Astrocyte of the spinal cord (primary cell): Measurements from ENCODE around the gene UTS2R.
"Not testable (repeated sequence)": the region's sequence is repeated elsewhere in the genome, so short reads cannot be mapped to it uniquely, and the experiment has no call there.

ENCODE experiments used
- DNase-seq: peaks from one replicate; pipeline ENCODE4 v3.0.0; 2011; ENCODE audit warnings: low read depth, low spot score
- H3K4me3 ChIP-seq: 2 replicates; pipeline ENCODE4 v1.5.1; 2011; ENCODE audit warnings: low read depth, mild to moderate bottlenecking, low read length, moderate library complexity
- CTCF ChIP-seq: IDR thresholded peaks from 2 replicates; pipeline ENCODE4 v1.5.1; 2012; ENCODE audit warnings: low read depth, mild to moderate bottlenecking, low read length, inconsistent platforms
- in situ Hi-C: cut with HindIII; loops from 2 replicates; pipeline ENCODE4 v1.10.0; 2017; ENCODE audit warnings: low sequenced_read_pairs

Gene UTS2R

GRCh38 chr17:82355770-82356427 lies 15.7 kb upstream of the UTS2R start:
- no peak for TF ChIP-seq CTCF
- in situ Hi-C loops = no loop called here
- no peak overlapping the region for H3K4me3 ChIP-seq
- DNase-seq = no peak

GRCh38 chr17:82356845-82357355 lies 14.7 kb upstream of the UTS2R start:
- TF ChIP-seq CTCF = no peak

GRCh38 chr17:82357394-82357793 lies 14.2 kb upstream of the UTS2R start:
- H3K4me3 ChIP-seq = no peak overlapping the region
- TF ChIP-seq CTCF = no peak
- in situ Hi-C loops = no loop called here
- no peak for DNase-seq

More at GRCh38 chr17:82356845-82357355, 14.7 kb upstream of the UTS2R start:
- DNase-seq = no peak
- no peak overlapping the region for H3K4me3 ChIP-seq
- in situ Hi-C loops = no loop called here

GRCh38 chr17:82358465-82359350 lies 12.9 kb upstream of the UTS2R start, which contains the start of gene TEX19:
TSS of gene TEX19 (plus strand) at chr17:82359247. CDS start at chr17:82362151, 2,904 bp downstream.
- no peak for TF ChIP-seq CTCF
- in situ Hi-C loops = no loop called here
- DNase-seq = no peak
- no peak within 1 kb of the TSS for H3K4me3 ChIP-seq

GRCh38 chr17:82359451-82360074 lies 12.0 kb upstream of the UTS2R start:
- H3K4me3 ChIP-seq, in situ Hi-C loops: not testable (repeated sequence)

GRCh38 chr17:82361885-82362633 lies 9.5 kb upstream of the UTS2R start:
- no peak overlapping the region for H3K4me3 ChIP-seq
- no peak for DNase-seq
- in situ Hi-C loops = no loop called here
- no peak for TF ChIP-seq CTCF

More at GRCh38 chr17:82359451-82360074, 12.0 kb upstream of the UTS2R start:
- not testable (repeated sequence) for DNase-seq
